Activated B cell treated with CpG ODN at 0.5 μM for 24 hours (primary cell): ENCODE results near the gene ZNF575. TPM values are rescaled to one million over a fixed set of nuclear protein-coding genes. Genes with fewer than 3 reads are reported as not detected.

Experiments used
- ATAC-seq: fragments of 200-7000 bp; cut with Tn5 transposase; one replicate; pipeline ENCODE4 v1.10.0; 2021; ENCODE audit warnings: low read depth, mild to moderate bottlenecking, moderate library complexity
- CTCF ChIA-PET: fragments of 350-600 bp; sonication (Branson Sonifier 250); formaldehyde crosslinking; loops from one replicate; lab custom pipeline; 2021; ENCODE audit warnings: antibody characterized with exemption; lab: Charles Lee
- POLR2A ChIA-PET: fragments of 350-600 bp; sonication (Branson Sonifier 250); formaldehyde crosslinking; loops from one replicate; lab custom pipeline; 2021; ENCODE audit warnings: antibody characterized with exemption; lab: Charles Lee
- DNase-seq: peaks from one replicate; pipeline ENCODE4 v3.0.0; 2022
- H3K27ac Mint-ChIP-seq: one replicate; pipeline ENCODE4 v1.8.0; 2020; ENCODE audit warnings: mixed read lengths
- H3K27me3 Mint-ChIP-seq: one replicate; pipeline ENCODE4 v1.8.0; 2021; ENCODE audit warnings: mixed read lengths
- H3K36me3 Mint-ChIP-seq: one replicate; pipeline ENCODE4 v1.8.0; 2021; ENCODE audit warnings: low read depth, mixed read lengths
- H3K4me1 Mint-ChIP-seq: one replicate; pipeline ENCODE4 v1.8.0; 2021; ENCODE audit warnings: mixed read lengths
- H3K4me3 Mint-ChIP-seq: one replicate; pipeline ENCODE4 v1.8.0; 2020; ENCODE audit warnings: mild to moderate bottlenecking, mixed read lengths
- H3K9me3 Mint-ChIP-seq: one replicate; pipeline ENCODE4 v1.8.0; 2020; ENCODE audit warnings: mixed read lengths
- CTCF ChIP-seq: fragments of 200-600 bp; IDR thresholded peaks from one replicate; pipeline ENCODE4 v1.8.0; 2022; ENCODE audit warnings: antibody characterized with exemption, mild to moderate bottlenecking
- intact Hi-C: fragments of 100-400 bp; cut with micrococcal nuclease; formaldehyde crosslinking; loops from one replicate; pipeline ENCODE4 v1.15.1; 2024
- total RNA-seq: library from RNA; stranded (reverse); gene quantifications from 2 replicates; pipeline ENCODE4 v1.2.3, GENCODE V29; 2022

The ZNF575 gene
- total RNA-seq, 1 donor from 2014 or later, result 1.9 TPM

- DNase-seq, result no peak
- ATAC-seq, result peak; percentile 72
- Mint-ChIP-seq H3K4me3 (no peak overlapping the region), H3K9me3 (no peaks in the 10 kb centered on the region), H3K27ac (peak overlapping the region; percentile 65), H3K27me3 (no peaks in the 10 kb centered on the region), H3K4me1 (peaks cover 36% of the 10 kb centered on the region), H3K36me3 (peaks cover 3% of the 10 kb centered on the region)
- ChIA-PET POLR2A (interaction anchor here (0.6 to 1.5 kb wide), 2 partner anchors 15 to 263 kb away, joined by 6 to 8 read pairs; partner anchors contain the start of gene PHLDB3), CTCF (no interaction called here)
- TF ChIP-seq CTCF, result no peak
- intact Hi-C loops, result no loop called here
Observed at GRCh38 chr19:43489310-43489709, 43.7 kb upstream of the ZNF575 start.

DNA sequence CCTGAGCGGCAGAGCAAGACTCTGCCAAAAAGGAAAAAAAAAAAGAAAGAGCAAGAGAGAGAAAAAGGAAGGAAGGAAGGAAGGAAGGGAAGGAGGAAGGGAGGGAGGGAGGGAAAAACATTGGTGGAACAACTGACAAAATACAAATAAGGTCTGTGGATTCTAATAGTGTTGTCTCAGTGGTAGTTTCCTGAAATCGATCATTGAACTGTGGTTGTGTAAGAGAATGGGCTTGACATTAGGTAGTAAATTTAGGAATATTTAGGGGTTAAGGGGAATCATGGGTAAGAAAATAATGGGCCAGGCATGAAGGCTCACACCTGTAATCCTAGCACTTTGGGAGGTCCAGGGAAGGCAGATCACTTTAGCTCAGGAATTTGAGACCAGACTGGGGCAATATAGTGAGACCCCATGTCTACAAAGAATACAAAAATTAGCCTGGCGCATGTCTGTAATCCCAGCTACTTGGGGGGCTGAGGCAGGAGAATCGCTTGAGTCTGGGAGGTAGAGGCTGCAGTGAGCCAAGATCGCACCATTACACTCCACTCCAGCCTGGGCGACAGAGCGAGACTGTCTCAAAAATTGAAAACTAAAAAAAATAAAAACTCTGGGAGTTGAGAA is 42.9 kb upstream of the ZNF575 start:
- TF ChIP-seq CTCF, result no peak
- DNase-seq, result no peak
- CTCF ChIA-PET, result no interaction called here
- Mint-ChIP-seq H3K4me3 (no peak overlapping the region), H3K9me3 (no peaks in the 10 kb centered on the region), H3K27ac (no peak overlapping the region), H3K4me1 (peaks cover 36% of the 10 kb centered on the region), H3K36me3 (peaks cover 10% of the 10 kb centered on the region), H3K27me3 (no peaks in the 10 kb centered on the region)
- POLR2A ChIA-PET, result interaction anchor here (0.6 to 0.9 kb wide), 2 partner anchors 10 to 128 kb away, joined by 4 read pairs; no protein-coding TSS in a partner anchor
- intact Hi-C loops, result no loop called here
- no peak for ATAC-seq

- no peak overlapping the region for H3K27ac Mint-ChIP-seq
- CTCF ChIA-PET, result no interaction called here
- H3K36me3 Mint-ChIP-seq, result peaks cover 17% of the 10 kb centered on the region
- ATAC-seq (no peak), DNase-seq (no peak)
- POLR2A ChIA-PET, result interaction anchor here (0.6 to 1.0 kb wide), 3 partner anchors 10 to 127 kb away, joined by 3 to 4 read pairs (median 4); no protein-coding TSS in a partner anchor
- TF ChIP-seq CTCF, result no peak
- no peaks in the 10 kb centered on the region for H3K27me3 Mint-ChIP-seq
- no peak overlapping the region for H3K4me3 Mint-ChIP-seq
- H3K9me3 Mint-ChIP-seq, result no peaks in the 10 kb centered on the region
- peaks cover 35% of the 10 kb centered on the region for H3K4me1 Mint-ChIP-seq
- intact Hi-C loops, result no loop called here
Observed at GRCh38 chr19:43490759-43491158, 42.2 kb upstream of the ZNF575 start.

GRCh38 chr19:43495082-43495481 is 37.9 kb upstream of the ZNF575 start:
- no peaks in the 10 kb centered on the region for H3K27me3 Mint-ChIP-seq
- no peaks in the 10 kb centered on the region for H3K9me3 Mint-ChIP-seq
- no peak for DNase-seq
- no peak overlapping the region for H3K4me3 Mint-ChIP-seq
- ChIA-PET CTCF (no interaction called here), POLR2A (no interaction called here)
- ATAC-seq, result no peak
- H3K36me3 Mint-ChIP-seq, result peaks cover 47% of the 10 kb centered on the region
- intact Hi-C loops, result no loop called here
- peaks cover 2% of the 10 kb centered on the region for H3K4me1 Mint-ChIP-seq
- TF ChIP-seq CTCF, result no peak
- no peak overlapping the region for H3K27ac Mint-ChIP-seq

- ATAC-seq (no peak), DNase-seq (no peak)
- Mint-ChIP-seq H3K36me3 (peaks cover 52% of the 10 kb centered on the region), H3K9me3 (no peaks in the 10 kb centered on the region), H3K27ac (no peak overlapping the region), H3K27me3 (no peaks in the 10 kb centered on the region), H3K4me1 (no peaks in the 10 kb centered on the region), H3K4me3 (no peak overlapping the region)
- intact Hi-C loops, result no loop called here
- ChIA-PET POLR2A (no interaction called here), CTCF (interaction anchor here (0.7 to 1.1 kb wide), 2 partner anchors 50 to 957 kb away, joined by 3 read pairs; no protein-coding TSS in a partner anchor)
- TF ChIP-seq CTCF, result no peak
Observed at GRCh38 chr19:43496960-43497359, 36.0 kb upstream of the ZNF575 start.
